Ishikawa (cell line): ENCODE results near the gene CD59.
A peak's percentile ranks its signal among the peaks of the same experiment; 100 is the strongest.

Experiments used
- CEBPB ChIP-seq: IDR thresholded peaks from 2 replicates; pipeline ENCODE4 v1.6.1; 2012
- CREB1 ChIP-seq: IDR thresholded peaks from 2 replicates; pipeline ENCODE4 v1.6.1; 2012; ENCODE audit warnings: low read depth
- EGR1 ChIP-seq: IDR thresholded peaks from 2 replicates; pipeline ENCODE4 v1.6.1; 2012
- EP300 ChIP-seq: IDR thresholded peaks from 2 replicates; pipeline ENCODE4 v1.6.1; 2012; ENCODE audit warnings: borderline replicate concordance
- FOXM1 ChIP-seq: IDR thresholded peaks from 2 replicates; pipeline ENCODE4 v1.6.1; 2012; ENCODE audit warnings: low read depth, borderline replicate concordance
- NFIC ChIP-seq: IDR thresholded peaks from 2 replicates; pipeline ENCODE4 v1.6.1; 2012
- RAD21 ChIP-seq: IDR thresholded peaks from 2 replicates; pipeline ENCODE4 v1.6.1; 2012; ENCODE audit warnings: low read depth
- REST ChIP-seq: IDR thresholded peaks from 2 replicates; pipeline ENCODE4 v1.6.1; 2012; ENCODE audit warnings: low read depth, mild to moderate bottlenecking
- TAF1 ChIP-seq: IDR thresholded peaks from 2 replicates; pipeline ENCODE4 v1.6.1; 2012; ENCODE audit warnings: low read depth, mild to moderate bottlenecking
- TCF12 ChIP-seq: IDR thresholded peaks from 2 replicates; pipeline ENCODE4 v1.6.1; 2012; ENCODE audit warnings: low read depth
- TEAD4 ChIP-seq: IDR thresholded peaks from 2 replicates; pipeline ENCODE4 v1.6.1; 2012
- YY1 ChIP-seq: IDR thresholded peaks from 2 replicates; pipeline ENCODE4 v1.6.1; 2012; ENCODE audit warnings: low read depth
- ZBTB7A ChIP-seq: IDR thresholded peaks from 2 replicates; pipeline ENCODE4 v1.6.1; 2012; ENCODE audit warnings: low read depth
- TF ChIP-seq, protein P1 (sequence below): IDR thresholded peaks from 2 replicates; pipeline ENCODE4 v1.6.1; 2012
- TF ChIP-seq, protein P2 (sequence below): IDR thresholded peaks from 2 replicates; pipeline ENCODE4 v1.6.1; 2012

The CD59 gene

DNA sequence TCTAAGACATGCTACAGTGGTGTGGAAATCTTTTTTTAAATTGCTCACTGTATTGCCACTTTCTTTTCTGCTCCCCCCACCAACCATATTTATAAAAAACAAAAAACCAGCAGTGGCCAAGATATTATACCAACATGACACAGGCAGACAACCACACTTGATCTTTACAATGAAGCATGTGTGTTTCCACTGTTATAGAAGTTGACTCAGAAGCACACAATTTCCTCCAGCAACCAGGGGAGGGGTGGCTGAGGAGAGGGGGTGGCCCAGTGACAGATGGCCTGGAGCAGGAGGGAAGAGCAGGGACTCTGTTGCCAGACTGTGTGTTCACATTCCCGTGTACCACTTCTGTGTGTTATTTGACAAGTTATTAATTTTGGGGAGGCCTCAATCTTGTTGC is 14.8 kb downstream of the CD59 start:
- no peak for TF ChIP-seq TEAD4
- TF ChIP-seq EP300 = no peak
- no peak for TF ChIP-seq TAF1
- TF ChIP-seq, protein P1, sequence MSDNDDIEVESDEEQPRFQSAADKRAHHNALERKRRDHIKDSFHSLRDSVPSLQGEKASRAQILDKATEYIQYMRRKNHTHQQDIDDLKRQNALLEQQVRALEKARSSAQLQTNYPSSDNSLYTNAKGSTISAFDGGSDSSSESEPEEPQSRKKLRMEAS = no peak
- no peak for TF ChIP-seq TCF12
- no peak for TF ChIP-seq FOXM1
- TF ChIP-seq ZBTB7A = no peak
- TF ChIP-seq, protein P2, sequence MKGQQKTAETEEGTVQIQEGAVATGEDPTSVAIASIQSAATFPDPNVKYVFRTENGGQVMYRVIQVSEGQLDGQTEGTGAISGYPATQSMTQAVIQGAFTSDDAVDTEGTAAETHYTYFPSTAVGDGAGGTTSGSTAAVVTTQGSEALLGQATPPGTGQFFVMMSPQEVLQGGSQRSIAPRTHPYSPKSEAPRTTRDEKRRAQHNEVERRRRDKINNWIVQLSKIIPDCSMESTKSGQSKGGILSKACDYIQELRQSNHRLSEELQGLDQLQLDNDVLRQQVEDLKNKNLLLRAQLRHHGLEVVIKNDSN = no peak
- no peak for TF ChIP-seq CREB1
- no peak for TF ChIP-seq REST
- no peak for TF ChIP-seq NFIC
- no peak for TF ChIP-seq YY1

DNA sequence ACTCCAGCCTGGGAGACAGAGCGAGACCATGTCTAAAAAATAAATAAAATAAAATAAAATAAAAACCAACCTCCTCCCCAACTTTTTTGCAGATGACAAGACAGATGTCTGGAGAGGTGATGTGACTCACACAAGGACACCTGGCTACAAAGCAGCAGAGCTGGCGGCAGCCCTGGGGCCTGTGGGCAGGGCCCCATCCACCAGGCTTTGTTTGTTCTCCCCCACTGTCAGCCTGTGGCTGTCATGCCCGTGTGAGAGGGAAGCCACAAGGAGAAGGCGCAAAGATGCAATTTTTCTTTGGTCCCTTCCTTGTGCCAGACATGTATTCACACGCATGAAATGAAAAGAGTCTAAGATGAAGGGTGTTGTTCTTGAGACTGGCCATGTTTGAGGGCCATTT is 16.6 kb downstream of the CD59 start:
- TF ChIP-seq FOXM1 (no peak), CREB1 (no peak), TCF12 (no peak), EGR1 (no peak), CEBPB (no peak), NFIC (no peak), TAF1 (no peak), TEAD4 (no peak)

GRCh38 chr11:33718440-33718839 is 17.8 kb downstream of the CD59 start:
- TF ChIP-seq YY1 = no peak
- no peak for TF ChIP-seq TAF1
- TF ChIP-seq CREB1 = no peak
- no peak for TF ChIP-seq REST
- TF ChIP-seq, protein P1 = no peak
- no peak for TF ChIP-seq EP300

DNA sequence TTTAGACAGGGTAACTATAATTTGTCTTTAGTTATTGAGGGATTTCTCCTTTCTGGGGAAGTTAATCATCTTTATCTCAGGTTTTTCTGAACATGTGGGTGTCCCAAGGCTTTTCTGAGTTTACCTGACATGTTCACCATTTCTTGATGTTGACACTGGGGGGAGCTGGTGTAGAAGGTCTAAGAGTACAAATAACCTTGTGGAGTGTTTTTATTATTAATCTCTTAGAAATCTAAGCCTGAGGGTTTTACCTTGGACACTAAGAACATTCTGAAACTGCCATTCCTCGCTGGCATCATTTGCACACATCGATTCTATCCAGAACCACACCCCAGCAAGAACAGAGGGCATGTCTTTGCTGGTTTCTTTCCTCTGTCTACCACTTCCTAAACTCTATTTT is 20.0 kb downstream of the CD59 start:
- TF ChIP-seq FOXM1 (no peak), RAD21 (peak; percentile 39)

GRCh38 chr11:33713856-33714398 is 22.3 kb downstream of the CD59 start:
- no peak for TF ChIP-seq CEBPB
- no peak for TF ChIP-seq YY1
- TF ChIP-seq NFIC = no peak
- no peak for TF ChIP-seq FOXM1
- no peak for TF ChIP-seq CREB1
- no peak for TF ChIP-seq ZBTB7A
- no peak for TF ChIP-seq TCF12
- no peak for TF ChIP-seq TEAD4
- TF ChIP-seq, protein P2 = no peak
- TF ChIP-seq, protein P1 = no peak
- TF ChIP-seq RAD21 = no peak
- no peak for TF ChIP-seq TAF1
- no peak for TF ChIP-seq REST
- no peak for TF ChIP-seq EP300
- no peak for TF ChIP-seq EGR1
